ENCODE data around the gene RFX2.

- no peak for TF ChIP-seq PATZ1 (CRISPR knock-in tag; IDR thresholded peaks at IDR 0.05; ENCODE audit: borderline replicate concordance)
- TF ChIP-seq ESRRG (CRISPR knock-in tag; IDR thresholded peaks at IDR 0.05) = no peak
- TF ChIP-seq ZC3H10 (CRISPR knock-in tag; IDR thresholded peaks at IDR 0.05) = no peak
- no peak for TF ChIP-seq TOX (CRISPR knock-in tag; IDR thresholded peaks at IDR 0.05; ENCODE audit: borderline replicate concordance)
- TF ChIP-seq ZNF8 (CRISPR knock-in tag; IDR thresholded peaks at IDR 0.05) = no peak
- TF ChIP-seq ZFP30 (CRISPR knock-in tag; IDR thresholded peaks at IDR 0.05) = no peak
- TF ChIP-seq ARNTL (CRISPR knock-in tag; IDR thresholded peaks at IDR 0.05; ENCODE audit: borderline replicate concordance, low read depth) = no peak
- TF ChIP-seq TCF4 (CRISPR knock-in tag; IDR thresholded peaks at IDR 0.05; ENCODE audit: borderline replicate concordance) = no peak
- TF ChIP-seq OSR1 (CRISPR knock-in tag; IDR thresholded peaks at IDR 0.05) = no peak
- TF ChIP-seq GLIS3 (CRISPR knock-in tag; IDR thresholded peaks at IDR 0.05) = no peak
Observed at GRCh38 chr19:6084821-6085220, 25.5 kb downstream of the RFX2 start.
